DMS 273 (cell line): ENCODE data around the gene SH3RF3.
A peak's percentile ranks its signal among the peaks of the same experiment; 100 is the strongest.

Source experiments
- DNase-seq: peaks from one replicate; lab custom pipeline; 2025; ENCODE audit not compliant: unreplicated experiment; lab: John Stamatoyannopoulos, UW

The SH3RF3 gene

GRCh38 chr2:109330056-109330455 is 201.1 kb downstream of the SH3RF3 start:
- DNase-seq: no peak

GRCh38 chr2:109331081-109331480 is 202.1 kb downstream of the SH3RF3 start:
- DNase-seq: peak; percentile 87

GRCh38 chr2:109331896-109332848 is 203.2 kb downstream of the SH3RF3 start:
- DNase-seq: peak; percentile 88

GRCh38 chr2:109332880-109333279 is 203.9 kb downstream of the SH3RF3 start:
- no peak for DNase-seq

GRCh38 chr2:109333414-109334210 is 204.6 kb downstream of the SH3RF3 start:
- DNase-seq: peak; percentile 40

- no peak for DNase-seq
Observed at GRCh38 chr2:109335631-109336176, 206.7 kb downstream of the SH3RF3 start.

- no peak for DNase-seq
Observed at GRCh38 chr2:109336296-109336695, 207.3 kb downstream of the SH3RF3 start.

- no peak for DNase-seq
Observed at GRCh38 chr2:109337221-109337620, 208.2 kb downstream of the SH3RF3 start.

- DNase-seq: no peak
Observed at GRCh38 chr2:109339519-109339966, 210.5 kb downstream of the SH3RF3 start.

GRCh38 chr2:109340381-109340780 is 211.4 kb downstream of the SH3RF3 start:
- DNase-seq: no peak

- no peak for DNase-seq
Observed at GRCh38 chr2:109341355-109342255, 212.6 kb downstream of the SH3RF3 start.

GRCh38 chr2:109342256-109342850 is 213.3 kb downstream of the SH3RF3 start:
- DNase-seq: no peak

- DNase-seq: no peak
Observed at GRCh38 chr2:109342930-109343329, 213.9 kb downstream of the SH3RF3 start.

- DNase-seq: no peak
Observed at GRCh38 chr2:109343460-109343859, 214.5 kb downstream of the SH3RF3 start.

- no peak for DNase-seq
Observed at GRCh38 chr2:109344270-109344805, 215.3 kb downstream of the SH3RF3 start.

GRCh38 chr2:109345091-109345490 is 216.1 kb downstream of the SH3RF3 start:
- no peak for DNase-seq

- DNase-seq: no peak
Observed at GRCh38 chr2:109345653-109346480, 216.9 kb downstream of the SH3RF3 start.

GRCh38 chr2:109346601-109347228 is 217.7 kb downstream of the SH3RF3 start:
- DNase-seq: no peak
